HG02973 (cell line): ENCODE data around the gene TRIM69.

Experiments
- ATAC-seq: cut with Tn5 transposase; IDR thresholded peaks from one replicate; pipeline ENCODE4 v1.9.1; 2021; ENCODE audit warnings: moderate library complexity; ENCODE audit not compliant: unreplicated experiment

Gene TRIM69

GRCh38 chr15:44801364-44801763 is 65.0 kb downstream of the TRIM69 start:
- ATAC-seq = no peak

DNA sequence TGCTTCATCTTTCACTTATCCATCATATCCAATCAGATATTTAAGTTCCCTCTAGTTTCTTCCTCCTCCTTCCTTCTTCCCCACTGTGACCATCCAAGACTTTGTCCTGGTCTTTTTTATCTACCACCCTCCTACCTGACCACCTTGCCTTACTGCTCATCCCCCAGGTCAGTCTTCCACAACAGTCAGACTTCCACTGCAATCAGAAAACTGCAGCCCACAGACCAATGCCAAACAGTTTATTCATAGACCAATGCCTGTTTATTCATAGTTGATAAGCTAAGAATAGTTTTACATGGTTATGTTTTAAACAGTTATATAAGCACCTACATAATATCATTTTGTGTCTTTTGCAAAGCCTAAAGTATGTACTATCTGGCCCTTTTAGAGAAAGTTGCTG is 65.5 kb downstream of the TRIM69 start:
- no peak for ATAC-seq

GRCh38 chr15:44802336-44802735 is 66.0 kb downstream of the TRIM69 start:
- ATAC-seq = no peak

GRCh38 chr15:44804298-44805046 is 68.1 kb downstream of the TRIM69 start:
- ATAC-seq = no peak

DNA sequence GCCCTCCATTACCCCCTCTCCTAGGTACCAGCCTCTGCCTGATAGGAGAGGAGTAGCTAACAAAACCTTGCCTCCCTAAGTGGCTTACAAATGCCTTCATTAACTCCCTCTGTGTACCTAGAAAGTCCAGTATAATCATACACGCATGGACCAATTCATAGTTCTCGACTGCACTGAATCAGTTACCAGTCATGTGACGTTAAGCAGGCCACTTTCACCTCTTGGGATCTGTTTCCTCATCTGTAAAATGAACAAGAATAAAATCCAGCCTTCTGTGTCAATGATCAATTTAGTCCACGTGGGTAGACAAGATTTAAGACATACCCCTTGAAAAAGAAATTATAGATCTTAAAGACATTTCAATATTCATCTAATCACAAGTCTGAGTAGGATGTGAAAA is 72.2 kb downstream of the TRIM69 start:
- ATAC-seq = no peak

- no peak for ATAC-seq
Observed at GRCh38 chr15:44810237-44810636, 73.9 kb downstream of the TRIM69 start.

GRCh38 chr15:44811337-44811736 is 75.0 kb downstream of the TRIM69 start:
- ATAC-seq = no peak

DNA sequence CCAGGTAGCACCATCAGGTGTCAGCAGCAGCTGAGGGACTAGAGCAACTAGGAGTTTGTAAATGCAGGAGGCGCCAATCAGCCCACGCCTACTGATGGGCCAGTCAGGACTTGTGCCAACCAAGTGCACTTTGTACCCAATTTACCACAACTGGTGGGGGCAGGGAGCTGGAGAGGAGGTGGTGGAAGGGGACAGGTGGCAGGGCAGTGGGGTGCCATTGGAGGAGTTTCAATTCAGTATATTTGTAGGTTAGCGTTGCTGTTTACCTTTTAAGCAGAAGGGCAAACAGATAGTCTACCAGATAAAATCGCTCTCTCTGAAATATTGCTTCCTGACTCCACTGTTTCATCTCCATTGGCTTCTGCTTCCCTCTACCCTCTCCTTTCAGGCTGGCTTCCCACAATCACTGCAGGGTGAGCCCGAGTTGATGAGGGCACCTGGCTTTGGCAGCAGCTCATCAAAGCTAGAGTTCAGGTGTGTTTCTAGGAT is 75.7 kb downstream of the TRIM69 start:
- ATAC-seq = no peak

DNA sequence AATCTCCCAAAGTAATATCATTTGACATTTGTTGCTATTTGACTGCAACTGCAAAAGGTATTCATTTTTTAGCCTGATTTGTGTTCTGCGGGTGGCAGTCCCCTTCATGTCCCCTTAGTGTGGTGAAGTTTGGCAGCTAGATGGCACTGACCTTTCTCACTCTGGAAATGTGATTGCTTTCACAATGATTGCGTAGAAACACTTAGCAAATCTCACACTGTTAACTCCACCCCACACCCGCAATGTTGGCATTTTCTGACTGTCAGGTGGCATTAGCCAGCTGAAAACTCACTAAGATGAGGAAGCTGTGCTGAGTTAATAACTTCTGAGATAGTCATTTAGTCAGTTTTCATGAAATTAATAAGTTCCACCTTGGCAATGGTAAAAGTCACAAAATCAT is 76.9 kb downstream of the TRIM69 start:
- no peak for ATAC-seq
